A172 (cell line): ENCODE results near the gene IL12RB1. TPM values are rescaled to one million over a fixed set of nuclear protein-coding genes. Genes with fewer than 3 reads are reported as not detected.

Experiments
- DNase-seq: peaks from one replicate; pipeline ENCODE4 v3.0.0-alpha.2; 2015; ENCODE audit warnings: low spot score
- total RNA-seq: library from RNA; depleted of rRNA; stranded (reverse); fragments of >200 nt; shearing (Covaris generic); gene quantifications from 2 replicates; pipeline ENCODE4 v1.2.3, GENCODE V29; 2014; rRNA removed

IL12RB1 gene
- 0.93 TPM in 1 of 2 replicates, not detected in the other for total RNA-seq

GRCh38 chr19:18086590-18087138, at the start of gene IL12RB1:
TSS of gene IL12RB1 (minus strand) at chr19:18086934. CDS start at chr19:18086823, 111 bp downstream.
- DNase-seq, result no peak

GRCh38 chr19:18135712-18136584, 49.2 kb upstream of the IL12RB1 start:
- DNase-seq, result no peak

GRCh38 chr19:18131841-18132596, 45.3 kb upstream of the IL12RB1 start:
- DNase-seq, result no peak

- no peak for DNase-seq
Measured at GRCh38 chr19:18130523-18131242, 43.9 kb upstream of the IL12RB1 start.

GRCh38 chr19:18128805-18129204, 42.1 kb upstream of the IL12RB1 start:
- no peak for DNase-seq

- peak; percentile 27 for DNase-seq
Measured at GRCh38 chr19:18128044-18128443, 41.3 kb upstream of the IL12RB1 start.

- DNase-seq, result no peak
Measured at GRCh38 chr19:18126097-18126496, 39.4 kb upstream of the IL12RB1 start.

- no peak for DNase-seq
Measured at GRCh38 chr19:18123819-18124218, 37.1 kb upstream of the IL12RB1 start.

- no peak for DNase-seq
Measured at GRCh38 chr19:18122860-18123795, 36.4 kb upstream of the IL12RB1 start.

GRCh38 chr19:18122424-18122823, 35.7 kb upstream of the IL12RB1 start:
- DNase-seq, result no peak

- no peak for DNase-seq
Measured at GRCh38 chr19:18121166-18121565, 34.4 kb upstream of the IL12RB1 start.

- no peak for DNase-seq
Measured at GRCh38 chr19:18120127-18120526, 33.4 kb upstream of the IL12RB1 start.

GRCh38 chr19:18119717-18120105, 33.0 kb upstream of the IL12RB1 start:
- DNase-seq, result no peak

- DNase-seq, result no peak
Measured at GRCh38 chr19:18119013-18119716, 32.4 kb upstream of the IL12RB1 start.

GRCh38 chr19:18118420-18119012, 31.8 kb upstream of the IL12RB1 start:
- no peak for DNase-seq

GRCh38 chr19:18117692-18118378, 31.1 kb upstream of the IL12RB1 start:
- DNase-seq, result peak; percentile 72

- no peak for DNase-seq
Measured at GRCh38 chr19:18117364-18117691, 30.6 kb upstream of the IL12RB1 start.

GRCh38 chr19:18114483-18114882, 27.7 kb upstream of the IL12RB1 start:
- DNase-seq, result no peak

GRCh38 chr19:18113827-18114226, 27.1 kb upstream of the IL12RB1 start:
- DNase-seq, result no peak
